Measurements from ENCODE around the gene NEK4. TPM values are rescaled to one million over a fixed set of nuclear protein-coding genes. Genes with fewer than 3 reads are reported as not detected.

NEK4 gene
- total and polyA plus RNA-seq, 10 of the 15 experiments (the other 5 are each of a cell fraction or from before 2014, with no cell fraction given), result 7.0 to 29.1 (median 16.4) TPM

DNA sequence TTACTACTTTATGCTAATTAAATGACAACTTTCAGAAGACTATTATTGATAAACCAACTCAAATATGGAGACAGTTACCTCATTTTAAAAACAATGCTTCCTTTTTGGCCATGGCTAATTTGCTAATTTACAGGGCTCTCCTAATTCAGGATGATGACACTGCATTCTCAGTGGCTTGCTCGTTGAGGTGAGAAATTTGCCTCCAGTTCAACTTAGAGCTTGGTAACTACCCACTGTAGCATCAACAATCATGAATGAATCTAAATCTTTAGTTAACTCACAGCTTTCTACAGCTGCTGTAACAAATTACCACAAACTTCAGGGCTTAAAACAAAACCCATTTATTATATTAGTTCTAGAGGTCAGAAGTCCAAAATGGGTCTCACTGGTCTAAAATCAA, 99.1 kb downstream of the NEK4 start:
- peak overlapping the region; percentile 79 for H3K4me2 ChIP-seq (ENCODE audit: control insufficient read depth, insufficient read depth)
- peak; percentile 58 for ATAC-seq
- H3K27me3 ChIP-seq (replicated peaks in 1 of 2; ENCODE audit: control insufficient read depth in 2 of 2, insufficient read depth in 2 of 2, low read length in 1 of 2), result no peaks in the 10 kb centered on the region
- H3K4me1 ChIP-seq (ENCODE audit: control insufficient read depth, insufficient read depth, low read length), result peaks cover 31% of the 10 kb centered on the region
- intact Hi-C loops (cut with micrococcal nuclease; ENCODE audit: unreplicated experiment) (loop anchor here (1.0 kb wide), 1 partner anchor 14 kb away; the partner anchor contains the start of gene PBRM1), in situ Hi-C loops (cut with MboI) (no loop called here)
- peak overlapping the region; percentile 80 for H3K27ac ChIP-seq (ENCODE audit: control insufficient read depth, insufficient read depth)
- peak overlapping the region; percentile 46; the same call in 1 of the 2 replicates for H3K9ac ChIP-seq (ENCODE audit: control insufficient read depth, insufficient read depth, low read length)
- BruUV-seq (replicated peaks), result no TSS peak
- CTCF ChIA-PET, result interaction anchor here (1.2 to 2.2 kb wide), 2 partner anchors 11 kb away, joined by 3 to 9 read pairs; no protein-coding TSS in a partner anchor
- H3K9me3 ChIP-seq (replicated peaks; ENCODE audit: control insufficient read depth, insufficient read depth, low read length), result no peaks in the 10 kb centered on the region; the same call in 2 of the 3 replicates
- POLR2A ChIA-PET, result interaction anchor here (0.5 to 1.2 kb wide), 3 partner anchors 10 to 48 kb away, joined by 3 to 6 read pairs (median 5); no protein-coding TSS in a partner anchor
- WGBS (ENCODE audit: insufficient coverage, insufficient replicate concordance, low lambda C conversion rate, missing lambda C conversion rate), result 0% methylated on average over 1 of the region's 1 CpG
- SMC1A ChIA-PET (ENCODE audit: uncharacterized antibody, unreplicated experiment), result interaction anchor here (1.0 to 1.8 kb wide), 6 partner anchors 8 to 24 kb away, joined by 3 to 4 read pairs (median 4); no protein-coding TSS in a partner anchor
- no peak for FAIRE-seq
- peaks cover 9% of the 10 kb centered on the region for H3K79me2 ChIP-seq (ENCODE audit: control insufficient read depth, insufficient read depth, low read length)
- RAD21 ChIA-PET (ENCODE audit: unreplicated experiment), result interaction anchor here (0.6 to 1.3 kb wide), 2 partner anchors 13 to 222 kb away, joined by 3 to 4 read pairs; no protein-coding TSS in a partner anchor
- no peak for DNase-seq (ENCODE audit: low read depth, low spot score)
- TF ChIP-seq ZNF384 (IDR thresholded peaks at IDR 0.05; ENCODE audit: borderline replicate concordance, low read depth, low read length), result no peak
- TF ChIP-seq MTA2 (IDR thresholded peaks at IDR 0.05; ENCODE audit: low read depth), result peak; percentile 29; the same call in 1 of the 2 replicates
- peak overlapping the region; percentile 11; the same call in 1 of the 2 replicates for H3K4me3 ChIP-seq
- no peak overlapping the region for H2AFZ ChIP-seq (ENCODE audit: control insufficient read depth, low read depth, low read length)
- peaks cover 1 to 14% of the 10 kb centered on the region in 2 experiments for H3K36me3 ChIP-seq (ENCODE audit: control insufficient read depth in 2 of 2, insufficient read depth in 2 of 2, low read length in 1 of 2)
- H4K20me1 ChIP-seq (ENCODE audit: control insufficient read depth, insufficient read depth), result no peaks in the 10 kb centered on the region

DNA sequence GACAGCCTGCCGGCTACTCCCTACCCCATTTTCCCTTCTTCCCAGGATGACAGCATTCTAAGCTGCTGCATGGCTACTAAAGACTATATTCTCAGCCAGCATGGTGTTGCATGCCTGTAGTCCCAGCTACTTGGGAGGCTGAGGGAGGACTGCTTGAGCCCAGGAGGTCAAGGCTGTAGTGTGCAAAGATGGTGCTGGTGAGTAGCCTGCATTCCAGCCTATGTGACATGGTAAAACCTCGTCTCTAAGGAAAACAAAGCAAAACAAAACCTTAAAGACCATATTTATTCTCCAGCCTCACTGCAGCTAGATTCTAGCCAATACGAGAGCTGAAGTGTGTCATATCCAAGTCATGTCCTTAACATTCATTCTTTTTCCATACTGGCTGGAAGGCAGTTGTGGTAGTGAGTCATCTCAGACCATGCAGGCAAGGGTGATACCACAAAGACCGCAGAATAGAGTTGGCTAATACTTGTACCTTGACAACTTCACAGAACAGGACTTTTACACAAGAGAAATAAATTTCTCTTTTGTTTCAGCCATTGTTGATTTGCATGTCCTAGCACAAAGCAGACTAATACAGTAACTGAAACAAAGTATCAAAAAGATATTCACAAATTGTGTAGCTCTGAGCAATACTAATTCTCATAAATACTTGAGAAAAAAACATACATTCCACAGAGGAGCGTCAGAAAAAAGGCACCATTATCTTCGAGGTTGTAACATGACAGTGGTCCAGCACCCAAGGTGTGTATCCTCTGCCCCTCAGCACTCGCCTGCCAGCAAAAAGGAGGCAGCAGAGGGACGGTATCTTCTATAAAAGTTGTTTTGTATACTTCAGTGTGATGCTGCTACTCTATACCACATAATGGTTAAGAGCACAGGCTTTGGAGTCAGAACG, 99.9 kb downstream of the NEK4 start:
- H4K20me1 ChIP-seq (ENCODE audit: control insufficient read depth, insufficient read depth), result no peaks in the 10 kb centered on the region
- RAD21 ChIA-PET (ENCODE audit: unreplicated experiment), result interaction anchor here (0.5 to 1.3 kb wide), 3 partner anchors 14 to 223 kb away, joined by 3 to 4 read pairs (median 3); partner anchors contain the start of gene SPCS1
- in situ Hi-C loops (cut with MboI), result no loop called here
- POLR2A ChIA-PET, result interaction anchor here (0.7 to 1.4 kb wide), 5 partner anchors 11 to 133 kb away, joined by 3 to 6 read pairs (median 3); partner anchors contain the start of gene PBRM1
- peaks cover 2 to 14% of the 10 kb centered on the region in 2 experiments for H3K36me3 ChIP-seq (ENCODE audit: control insufficient read depth in 2 of 2, insufficient read depth in 2 of 2, low read length in 1 of 2)
- peak; percentile 65 for FAIRE-seq
- peak overlapping the region; percentile 46; the same call in 1 of the 2 replicates for H3K9ac ChIP-seq (ENCODE audit: control insufficient read depth, insufficient read depth, low read length)
- DNase-seq (ENCODE audit: low read depth, low spot score), result peak; percentile 77
- H3K4me2 ChIP-seq (ENCODE audit: control insufficient read depth, insufficient read depth), result peak overlapping the region; percentile 79
- SMC1A ChIA-PET (ENCODE audit: uncharacterized antibody, unreplicated experiment), result interaction anchor here (0.5 to 1.8 kb wide), 10 partner anchors 9 to 224 kb away, joined by 3 to 4 read pairs (median 4); no protein-coding TSS in a partner anchor
- peak; percentile 91 for ATAC-seq
- peak overlapping the region; percentile 80 for H3K27ac ChIP-seq (ENCODE audit: control insufficient read depth, insufficient read depth)
- intact Hi-C loops (cut with micrococcal nuclease; ENCODE audit: unreplicated experiment), result loop anchor here (1.0 kb wide), 1 partner anchor 14 kb away; the partner anchor contains the start of gene PBRM1
- no peak overlapping the region for H2AFZ ChIP-seq (ENCODE audit: control insufficient read depth, low read depth, low read length)
- whole genome bisulfite sequencing (ENCODE audit: insufficient coverage, insufficient replicate concordance, low lambda C conversion rate, missing lambda C conversion rate), result 14% methylated on average over 9 of the region's 9 CpGs
- BruUV-seq (replicated peaks), result no TSS peak
- H3K4me1 ChIP-seq (ENCODE audit: control insufficient read depth, insufficient read depth, low read length), result peaks cover 31% of the 10 kb centered on the region
- H3K27me3 ChIP-seq (replicated peaks in 1 of 2; ENCODE audit: control insufficient read depth in 2 of 2, insufficient read depth in 2 of 2, low read length in 1 of 2), result no peaks in the 10 kb centered on the region
- H3K79me2 ChIP-seq (ENCODE audit: control insufficient read depth, insufficient read depth, low read length), result peaks cover 9% of the 10 kb centered on the region
- CTCF ChIA-PET, result interaction anchor here (1.2 to 2.2 kb wide), 2 partner anchors 10 to 12 kb away, joined by 3 to 9 read pairs; no protein-coding TSS in a partner anchor
- no peaks in the 10 kb centered on the region; the same call in 2 of the 3 replicates for H3K9me3 ChIP-seq (replicated peaks; ENCODE audit: control insufficient read depth, insufficient read depth, low read length)
- peak overlapping the region; percentile 3; the same call in 1 of the 2 replicates for H3K4me3 ChIP-seq
- TF ChIP-seq ZSCAN29 (IDR thresholded peaks at IDR 0.05) (no peak), MEF2A (IDR thresholded peaks at IDR 0.05; ENCODE audit: insufficient read depth, low read depth, low read length) (0 out of 2 replicates have a peak, but pooled peaks have one; percentile 14), CUX1 (IDR thresholded peaks at IDR 0.05; ENCODE audit: insufficient replicate concordance, low read depth, low read length) (no peak)

Data from GM12878 (cell line).